HG03039 (cell line): ENCODE measurements around the gene SMC5.
A peak's percentile ranks its signal among the peaks of the same experiment; 100 is the strongest.
"Not testable (repeated sequence)": the region's sequence is repeated elsewhere in the genome, so short reads cannot be mapped to it uniquely, and the experiment has no call there.

ENCODE experiments used
- ATAC-seq: cut with Tn5 transposase; IDR thresholded peaks from one replicate; pipeline ENCODE4 v1.9.1; 2021; ENCODE audit warnings: mild to moderate bottlenecking, moderate library complexity; ENCODE audit not compliant: unreplicated experiment

Gene SMC5

DNA sequence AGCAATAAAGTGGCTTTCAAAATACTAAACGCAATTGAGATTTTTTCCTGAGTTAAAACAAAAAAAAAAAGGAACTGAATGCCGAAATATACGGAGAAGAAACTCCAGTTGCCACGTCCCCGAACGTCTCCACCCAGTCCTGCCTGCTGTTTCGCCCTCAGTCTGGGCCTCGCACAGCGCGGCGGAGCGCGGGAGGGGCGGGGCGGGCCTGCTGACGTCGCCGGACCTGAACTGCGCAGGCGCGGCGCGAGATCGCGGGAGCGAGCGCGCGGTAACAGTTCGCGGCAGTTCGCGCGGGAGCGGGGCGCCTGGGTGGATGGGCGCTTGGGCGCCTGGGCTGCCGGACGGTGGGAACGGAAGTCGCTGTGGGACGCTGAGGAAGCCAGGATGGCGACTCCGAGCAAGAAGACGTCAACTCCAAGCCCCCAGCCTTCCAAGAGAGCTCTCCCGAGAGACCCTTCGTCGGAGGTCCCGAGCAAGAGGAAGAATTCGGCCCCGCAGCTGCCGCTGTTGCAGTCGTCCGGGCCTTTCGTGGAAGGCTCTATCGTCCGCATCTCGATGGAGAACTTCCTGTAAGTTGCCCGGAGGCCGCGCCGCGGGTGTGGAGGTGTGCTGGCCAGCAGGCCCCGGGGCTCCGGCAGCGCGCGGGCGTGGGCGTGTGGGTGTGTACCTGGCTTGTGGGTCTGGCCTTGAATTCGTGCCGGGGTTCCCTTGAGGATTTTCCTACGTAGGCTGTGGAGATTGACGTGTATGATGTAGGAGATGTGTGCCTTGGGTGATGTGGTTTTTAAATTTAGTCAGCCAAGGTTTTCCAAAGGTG, at the start of gene SMC5:
Gene SMC5 (plus strand): TSS at position 287 of the 820 bp plus-strand sequence. CDS start 101 bp downstream, at position 388.
- ATAC-seq, result peak; percentile 81

- ATAC-seq, result no peak
Measured at GRCh38 chr9:70217029-70217428, 41.7 kb upstream of the SMC5 start.

- ATAC-seq, result no peak
Measured at GRCh38 chr9:70218767-70219166, 40.0 kb upstream of the SMC5 start.

- no peak for ATAC-seq
Measured at GRCh38 chr9:70220216-70220615, 38.6 kb upstream of the SMC5 start.

DNA sequence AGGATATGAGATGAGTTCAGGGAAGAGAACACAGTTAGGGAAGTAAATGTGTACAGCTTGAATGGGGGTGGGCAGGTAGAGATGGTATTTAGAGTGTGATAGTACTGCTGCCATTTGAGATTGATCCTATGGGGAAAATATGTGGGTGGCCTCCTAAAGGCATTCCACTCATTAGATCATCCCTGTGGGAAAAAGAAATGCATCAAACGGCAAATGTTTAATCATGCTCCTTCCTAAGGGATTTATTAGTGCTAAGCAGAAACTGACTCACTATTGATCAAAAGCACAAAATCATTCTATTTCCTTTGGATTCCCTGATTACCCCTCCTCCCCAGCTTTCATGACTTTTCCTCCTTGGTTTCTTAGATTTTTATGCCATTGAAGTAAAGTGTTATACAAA, 36.4 kb upstream of the SMC5 start:
- ATAC-seq, result no peak

GRCh38 chr9:70228118-70228517, 30.7 kb upstream of the SMC5 start:
- ATAC-seq, result no peak

- ATAC-seq, result no peak
Measured at GRCh38 chr9:70228611-70229010, 30.2 kb upstream of the SMC5 start.

DNA sequence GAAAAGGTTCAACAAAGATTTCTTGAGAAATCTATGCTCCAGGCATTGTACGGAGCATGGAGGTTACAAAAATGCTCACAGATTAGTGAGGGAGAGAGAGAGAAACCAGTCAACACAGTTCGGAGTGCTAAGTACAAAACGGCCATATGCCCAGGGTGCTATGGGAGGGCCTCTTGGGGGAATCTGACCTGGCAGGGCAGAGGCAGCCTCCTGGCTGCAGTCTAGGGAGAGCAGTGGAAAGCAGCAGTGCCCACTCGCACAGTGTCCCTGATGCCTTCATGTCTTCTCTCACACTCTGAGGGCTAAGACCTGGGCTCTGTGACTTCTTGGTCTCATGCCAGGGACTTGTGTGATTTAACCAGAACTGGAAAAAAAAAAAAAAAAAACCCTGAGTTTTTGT, 29.8 kb upstream of the SMC5 start:
- ATAC-seq, result no peak

DNA sequence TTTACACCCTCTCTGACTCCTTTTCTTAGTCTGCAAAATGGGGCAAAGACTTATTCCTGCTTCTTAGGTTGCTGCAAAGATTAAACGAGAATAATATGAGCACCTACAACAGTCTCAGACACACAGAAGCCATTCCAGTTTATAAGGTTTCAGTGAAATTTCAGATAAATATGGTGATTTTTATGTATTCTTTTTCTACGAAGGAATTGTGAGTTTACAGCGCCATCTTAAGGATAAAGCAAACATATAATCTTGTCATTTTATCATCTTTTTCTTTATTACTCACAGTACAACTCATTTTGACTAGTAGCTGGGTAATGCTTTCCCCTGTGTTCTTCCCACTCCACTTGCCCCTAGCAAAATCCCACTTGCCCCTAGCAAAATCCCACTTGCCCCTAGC, 29.2 kb upstream of the SMC5 start:
- ATAC-seq, result no peak

GRCh38 chr9:70232476-70232875, 26.3 kb upstream of the SMC5 start:
- no peak for ATAC-seq

DNA sequence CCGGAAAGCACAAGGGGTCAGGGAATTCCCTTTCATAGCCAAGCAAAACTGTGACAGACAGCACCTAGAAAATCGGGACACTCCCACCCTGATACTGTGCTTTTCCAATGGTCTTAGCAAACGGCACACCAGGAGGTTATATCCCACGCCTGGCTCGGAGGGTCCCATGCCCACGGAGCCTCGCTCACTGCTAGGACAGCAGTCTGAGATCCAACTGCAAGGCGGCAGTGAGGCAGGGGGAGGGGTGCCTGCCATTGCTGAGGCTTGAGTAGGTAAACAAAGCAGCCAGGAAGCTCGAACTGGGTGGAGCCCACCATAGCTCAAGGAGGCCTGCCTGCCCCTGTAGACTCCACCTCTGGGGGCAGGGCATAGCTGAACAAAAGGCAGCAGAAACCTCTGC, 24.6 kb upstream of the SMC5 start:
- not testable (repeated sequence) for ATAC-seq

- not testable (repeated sequence) for ATAC-seq
Measured at GRCh38 chr9:70245952-70246351, 12.8 kb upstream of the SMC5 start.

GRCh38 chr9:70250221-70250620, 8.6 kb upstream of the SMC5 start:
- ATAC-seq, result no peak

DNA sequence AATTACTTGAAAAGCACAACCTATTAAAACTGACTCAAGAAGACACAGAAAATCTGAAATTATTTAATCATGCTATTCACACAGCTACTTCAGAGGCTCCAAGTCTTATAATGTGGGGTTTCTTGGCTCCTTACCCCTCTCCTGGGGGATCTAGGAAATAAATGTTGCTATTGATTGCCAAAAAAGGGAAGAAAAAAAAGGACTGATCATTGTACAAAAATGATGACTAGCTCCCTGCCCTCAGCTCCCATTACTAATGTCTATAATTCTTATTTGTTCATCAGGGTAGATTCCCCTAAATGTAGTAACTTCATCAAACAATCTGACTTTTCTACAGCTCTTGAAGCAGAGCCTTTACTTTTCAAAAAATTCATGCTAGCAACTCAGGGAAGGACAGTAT, 3.3 kb upstream of the SMC5 start:
- no peak for ATAC-seq

- no peak for ATAC-seq
Measured at GRCh38 chr9:70256123-70256551, 2.6 kb upstream of the SMC5 start.

GRCh38 chr9:70257502-70257901, 1.3 kb upstream of the SMC5 start:
- no peak for ATAC-seq

DNA sequence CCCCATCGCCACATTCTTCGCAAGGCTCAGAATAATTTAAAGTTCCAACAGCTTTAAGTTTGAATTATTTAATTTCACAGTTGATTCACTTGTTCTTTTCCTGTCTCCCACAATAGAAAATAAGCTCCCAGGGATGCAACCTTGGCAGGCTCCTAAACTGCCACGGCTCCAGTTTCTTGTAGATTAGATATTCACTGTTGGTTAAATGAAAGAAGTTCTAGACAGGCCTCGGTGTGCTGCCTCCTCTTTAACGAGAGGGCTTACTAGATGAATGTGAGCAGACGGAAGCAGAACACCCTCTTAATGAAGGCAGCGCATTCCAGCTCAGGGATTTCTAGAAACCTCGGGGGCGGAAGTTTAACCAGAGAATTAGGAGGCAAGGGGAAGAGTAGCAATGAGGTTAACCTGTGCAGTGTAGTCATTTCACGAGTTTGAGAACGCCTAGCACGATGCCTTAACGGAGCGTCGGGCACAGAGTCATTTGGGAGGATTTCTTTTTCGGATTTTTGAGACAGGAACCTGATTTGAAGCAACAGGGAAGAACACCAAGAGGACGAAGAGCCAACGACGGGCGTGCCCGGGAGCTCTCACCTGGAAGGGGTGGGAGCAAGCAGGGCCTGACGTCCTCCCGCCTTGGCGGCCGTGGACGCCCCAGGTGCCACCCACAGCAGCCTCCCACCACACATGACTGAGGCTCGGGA, 637 bp upstream of the SMC5 start:
- ATAC-seq, result peak; percentile 36

- no peak for ATAC-seq
Measured at GRCh38 chr9:70259512-70259802, 679 bp downstream of the SMC5 start.

GRCh38 chr9:70260007-70260443, 1.2 kb downstream of the SMC5 start:
- ATAC-seq, result no peak

GRCh38 chr9:70260606-70261005, 1.8 kb downstream of the SMC5 start:
- no peak for ATAC-seq

DNA sequence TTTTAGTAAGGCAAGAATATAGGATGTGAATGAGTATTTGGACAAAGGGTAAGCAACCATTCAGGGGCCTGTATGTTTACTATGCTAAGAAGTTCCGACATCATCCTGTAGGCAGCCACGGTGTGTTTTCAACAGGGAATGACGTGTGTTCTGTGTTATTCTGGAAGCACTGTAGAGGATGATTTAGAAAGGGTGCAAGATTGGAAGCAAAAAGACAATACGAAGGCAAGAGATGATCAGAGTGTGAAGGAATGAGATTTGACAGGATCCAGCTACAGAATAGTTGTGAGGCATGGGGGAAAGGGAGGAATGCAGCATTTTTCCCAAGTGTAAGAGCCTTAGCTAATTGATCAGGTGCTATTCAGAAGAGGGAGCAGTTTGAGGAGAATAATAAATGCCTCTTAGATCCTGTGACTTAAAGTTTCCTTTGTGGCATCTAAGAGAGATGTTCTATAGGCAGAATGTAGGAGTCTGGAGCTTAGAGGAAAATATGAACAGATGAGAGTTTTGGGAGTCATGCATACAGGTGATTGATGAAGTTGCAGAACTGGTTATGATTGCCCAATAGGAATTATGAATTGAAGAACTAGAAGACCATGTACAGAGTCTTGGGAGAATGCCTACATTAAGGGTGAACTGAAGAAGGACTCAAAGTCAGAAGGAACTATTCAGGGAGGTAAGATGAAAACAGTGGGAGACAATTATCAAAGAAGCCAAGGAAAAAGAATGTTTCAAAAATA, 2.5 kb downstream of the SMC5 start:
- ATAC-seq, result no peak

DNA sequence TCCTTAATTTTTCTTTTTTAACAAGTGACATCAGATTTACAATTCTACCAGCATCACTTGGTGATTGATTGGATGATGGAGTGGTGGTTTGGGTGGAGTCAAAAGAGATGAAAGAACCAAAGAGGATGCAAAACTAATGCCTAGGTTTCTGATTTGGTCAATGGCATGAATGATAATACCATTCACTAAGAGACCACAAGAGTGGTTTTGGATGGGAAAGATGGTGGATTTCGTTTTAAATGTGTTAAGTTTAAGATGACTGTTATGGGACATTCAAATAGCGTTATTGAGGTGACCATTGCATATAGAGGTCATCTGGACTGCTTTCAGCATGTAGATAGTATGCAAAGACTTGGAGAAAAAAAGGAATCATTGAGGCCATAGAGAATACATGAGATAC, 3.6 kb downstream of the SMC5 start:
- no peak for ATAC-seq
